A204.1 (cell line): ENCODE results near the gene CD200R1.

ENCODE experiments used
- FAIRE-seq: peaks from 2 replicates; lab custom pipeline; 2012; peaks lifted over from hg19 to GRCh38; lab: Jason Lieb, UNC

Gene CD200R1, protein sequence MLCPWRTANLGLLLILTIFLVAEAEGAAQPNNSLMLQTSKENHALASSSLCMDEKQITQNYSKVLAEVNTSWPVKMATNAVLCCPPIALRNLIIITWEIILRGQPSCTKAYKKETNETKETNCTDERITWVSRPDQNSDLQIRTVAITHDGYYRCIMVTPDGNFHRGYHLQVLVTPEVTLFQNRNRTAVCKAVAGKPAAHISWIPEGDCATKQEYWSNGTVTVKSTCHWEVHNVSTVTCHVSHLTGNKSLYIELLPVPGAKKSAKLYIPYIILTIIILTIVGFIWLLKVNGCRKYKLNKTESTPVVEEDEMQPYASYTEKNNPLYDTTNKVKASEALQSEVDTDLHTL

DNA sequence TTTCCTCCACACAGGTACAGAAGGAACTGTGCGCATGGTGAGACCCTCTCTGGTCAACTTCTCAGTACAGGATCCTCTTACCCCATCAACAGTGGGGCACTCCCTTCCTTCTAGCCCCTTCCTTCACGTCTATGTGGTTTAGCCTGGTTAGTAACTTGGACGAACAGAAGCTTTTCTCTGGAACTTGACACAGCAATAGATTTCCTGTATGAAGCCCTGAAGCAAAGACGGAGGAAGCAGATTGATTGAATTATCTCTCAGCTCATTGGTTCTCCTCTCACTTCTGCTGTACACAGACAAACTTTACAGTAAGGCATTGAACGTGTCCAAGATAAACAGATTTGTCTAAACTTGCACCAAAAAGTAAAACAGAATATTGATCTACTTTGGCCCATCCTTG is at the start of gene CD200R1:
Gene CD200R1 (minus strand): TSS at position 210 of the 400 bp plus-strand sequence. CDS start 246 bp downstream, outside the sequence.
- FAIRE-seq, result no peak

DNA sequence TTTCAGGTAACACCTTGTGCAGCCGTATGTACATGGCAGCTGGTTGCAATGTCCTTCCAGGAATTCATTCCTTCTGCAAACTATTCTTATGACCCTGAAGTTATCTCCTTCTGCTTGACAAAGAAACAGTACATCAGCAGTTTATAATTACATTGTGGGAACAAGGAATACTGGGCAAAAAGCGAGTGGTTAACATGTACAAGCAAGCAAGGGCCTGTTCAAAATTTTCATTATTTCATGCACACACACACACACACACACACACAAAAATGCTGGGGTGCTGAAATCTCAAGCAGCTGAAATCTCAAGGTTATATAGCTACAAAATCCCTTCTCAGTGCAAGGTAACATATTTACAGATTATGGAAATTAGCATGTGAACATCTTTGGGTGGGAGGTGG is 46.6 kb upstream of the CD200R1 start:
- FAIRE-seq, result no peak

DNA sequence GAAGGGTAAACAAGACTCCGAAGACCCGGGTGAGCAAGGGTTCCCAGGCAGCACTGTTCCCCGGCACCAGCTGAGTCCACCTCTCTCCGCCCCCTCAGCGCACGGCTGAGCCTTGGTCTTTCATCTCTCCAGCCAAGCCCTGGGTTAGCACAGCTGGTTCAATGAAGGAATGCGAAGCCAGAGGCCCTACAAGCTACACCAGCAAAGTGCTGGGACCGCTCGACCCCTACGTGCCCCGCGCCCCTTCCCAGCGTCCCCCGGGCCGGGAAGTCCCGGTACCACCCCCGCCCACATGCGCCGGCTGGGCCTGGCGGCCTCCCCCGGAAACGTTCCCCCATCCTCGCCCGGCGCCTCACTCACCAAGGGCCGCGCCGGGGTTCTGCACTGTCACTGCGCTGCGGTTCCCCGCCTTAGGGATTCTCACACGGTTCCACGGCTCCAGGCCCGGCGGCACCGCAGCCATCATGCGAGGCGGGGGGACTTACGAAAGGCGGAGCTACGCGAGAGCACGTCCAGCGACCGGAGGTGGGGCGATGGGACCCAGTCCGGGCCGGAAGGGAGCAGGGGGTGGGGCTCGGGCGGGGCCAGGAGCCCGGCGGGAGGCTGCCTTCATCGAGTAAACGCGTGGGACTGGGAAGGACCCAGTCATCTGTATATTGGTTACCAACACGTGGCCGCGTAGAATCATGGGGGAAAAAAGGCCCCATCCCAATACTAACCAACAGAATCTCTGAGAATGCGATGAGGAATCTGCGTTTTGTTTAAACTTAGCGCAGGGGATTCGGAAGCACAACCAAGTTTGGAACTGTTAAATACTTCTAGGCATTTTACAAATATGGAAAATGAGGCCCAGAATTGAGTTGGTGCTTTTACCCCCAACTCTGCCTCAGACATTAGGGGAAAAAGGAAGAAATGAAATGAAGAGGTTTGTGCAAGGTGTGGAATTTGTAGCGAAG is 44.6 kb upstream of the CD200R1 start:
- peak; percentile 21 for FAIRE-seq

DNA sequence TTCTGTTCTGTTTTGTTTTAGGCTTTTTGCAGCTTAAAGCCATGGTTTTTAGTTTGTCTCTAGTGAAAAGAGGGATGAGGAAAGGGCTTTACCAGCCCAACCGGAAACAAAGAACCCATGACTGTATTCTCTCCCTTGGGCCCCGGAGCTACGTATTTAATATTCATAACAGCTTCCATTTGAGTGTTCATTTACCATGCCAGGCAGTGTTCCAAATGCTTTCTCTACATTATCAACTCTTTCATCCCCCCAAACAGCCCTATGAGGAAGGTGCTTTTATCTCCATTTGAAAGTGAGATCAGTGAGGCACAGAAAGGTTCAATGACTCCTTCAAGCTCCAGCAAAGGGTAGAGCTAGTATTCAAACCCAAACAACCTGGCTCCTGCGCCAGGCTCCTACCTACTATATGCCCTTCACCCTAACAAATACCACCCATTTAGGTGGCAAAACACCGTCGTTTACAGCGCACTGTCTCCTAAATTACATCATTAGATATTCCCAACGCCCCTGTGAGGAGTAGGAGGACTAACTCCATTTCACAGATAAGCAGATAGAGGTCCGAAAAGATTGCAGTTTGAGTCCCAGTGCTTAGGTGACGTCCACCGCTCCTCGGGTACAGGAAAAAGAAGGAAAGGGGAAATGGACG is 43.8 kb upstream of the CD200R1 start:
- FAIRE-seq, result no peak

DNA sequence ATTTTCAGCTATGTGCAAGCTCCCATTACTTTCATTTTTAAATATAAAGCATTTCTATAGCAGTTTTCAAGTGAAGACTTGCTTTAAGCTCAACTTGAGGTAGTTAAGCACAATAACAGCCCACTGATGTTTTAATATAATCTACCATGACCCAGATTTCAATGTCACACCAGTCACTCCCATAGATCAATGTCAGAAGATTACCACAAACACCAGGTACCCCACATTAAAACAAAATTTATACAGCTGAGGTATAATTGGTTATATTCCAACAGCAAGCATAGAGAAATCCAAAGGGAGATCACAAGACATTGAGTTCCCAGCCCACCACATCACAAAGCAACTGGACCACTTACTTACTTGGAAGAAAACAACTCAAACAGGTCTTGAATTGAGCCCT is 38.7 kb upstream of the CD200R1 start:
- no peak for FAIRE-seq

DNA sequence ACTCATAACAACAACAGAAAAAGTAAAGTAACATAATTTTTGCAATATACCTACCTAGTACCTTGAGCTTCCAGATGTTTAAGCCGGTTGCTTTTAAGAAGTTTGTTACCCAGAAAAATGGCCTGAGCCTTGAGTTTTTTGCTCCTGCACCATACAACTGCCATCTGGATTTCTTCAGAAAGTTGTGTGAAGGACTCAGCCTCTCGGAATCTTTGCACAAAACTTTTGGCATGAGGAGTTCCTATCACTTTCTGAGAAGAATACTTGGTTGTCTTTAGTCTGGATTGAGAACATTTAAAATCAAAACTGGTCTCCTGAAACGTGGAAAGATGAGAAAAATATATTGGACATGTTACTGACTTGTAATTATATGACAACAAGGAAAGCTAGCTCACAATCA is 33.2 kb upstream of the CD200R1 start:
- FAIRE-seq, result no peak

DNA sequence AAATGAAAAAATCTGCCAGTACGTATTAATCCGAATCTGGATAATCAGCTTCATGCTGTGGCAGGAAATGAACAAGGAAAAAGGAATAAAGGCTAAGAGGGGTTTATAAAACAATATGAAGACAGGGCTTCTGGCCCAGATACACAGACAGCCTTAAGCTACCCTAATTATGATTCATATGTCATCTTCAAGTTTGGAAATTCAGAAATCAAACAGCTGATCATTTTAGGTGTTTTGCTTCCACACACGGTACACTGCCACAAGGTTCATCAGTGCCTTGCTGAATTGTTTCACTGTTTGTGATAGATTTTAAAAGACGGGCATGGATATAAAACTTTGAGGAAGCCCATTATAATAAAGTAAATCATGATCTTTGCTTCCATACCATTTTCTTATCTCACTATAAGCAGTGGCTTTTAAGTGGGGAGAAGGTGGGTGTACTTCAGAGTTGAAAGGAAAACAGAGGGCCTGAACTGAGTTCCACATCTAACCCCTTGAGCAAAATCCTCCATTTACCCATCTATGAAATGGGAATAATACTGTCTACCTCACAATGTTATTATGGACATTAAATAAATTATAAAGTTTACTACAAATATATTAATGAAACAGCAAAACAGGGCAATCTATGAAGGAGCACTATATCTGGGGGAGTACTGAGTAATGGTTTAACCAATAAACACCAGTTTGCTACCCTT is 31.6 kb upstream of the CD200R1 start:
- no peak for FAIRE-seq

DNA sequence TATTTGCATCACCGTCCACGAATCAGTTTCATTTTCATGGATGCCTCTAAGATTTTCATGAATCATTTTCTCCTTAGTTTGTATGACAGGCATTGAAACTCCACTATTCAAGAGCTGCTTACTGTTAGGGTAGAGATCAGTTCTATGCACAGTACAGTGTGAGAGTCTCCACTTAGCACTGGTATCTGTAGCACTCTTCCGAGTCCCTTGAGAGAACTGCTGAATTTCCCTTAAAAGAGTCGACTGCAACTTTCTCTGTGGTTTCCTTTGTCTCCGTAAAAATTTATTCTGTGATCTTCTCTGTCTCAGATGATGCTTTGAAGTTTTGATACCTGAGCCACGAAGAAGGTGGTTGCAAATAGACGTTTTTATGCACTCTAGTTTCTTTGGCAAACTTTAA is 30.7 kb upstream of the CD200R1 start:
- no peak for FAIRE-seq

DNA sequence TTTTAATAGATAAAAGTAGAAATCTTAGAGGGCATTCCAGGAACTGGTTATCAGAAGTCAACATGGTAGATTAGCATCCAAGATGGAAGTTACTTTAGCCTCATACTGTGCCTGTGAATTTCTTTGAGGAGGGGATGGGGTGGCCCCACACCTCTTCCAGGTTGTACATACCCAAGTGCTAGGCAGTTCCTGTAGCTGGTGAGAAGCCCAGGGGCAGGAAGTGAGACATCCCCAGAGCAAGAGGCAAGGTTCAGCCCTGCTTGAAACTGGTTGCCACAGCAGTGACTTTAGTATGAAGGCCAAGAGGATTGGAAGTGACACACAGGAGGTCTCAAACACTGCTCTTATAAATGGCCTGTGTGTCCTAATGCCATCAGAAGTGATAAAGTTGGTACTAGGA is 27.8 kb upstream of the CD200R1 start:
- FAIRE-seq, result no peak

DNA sequence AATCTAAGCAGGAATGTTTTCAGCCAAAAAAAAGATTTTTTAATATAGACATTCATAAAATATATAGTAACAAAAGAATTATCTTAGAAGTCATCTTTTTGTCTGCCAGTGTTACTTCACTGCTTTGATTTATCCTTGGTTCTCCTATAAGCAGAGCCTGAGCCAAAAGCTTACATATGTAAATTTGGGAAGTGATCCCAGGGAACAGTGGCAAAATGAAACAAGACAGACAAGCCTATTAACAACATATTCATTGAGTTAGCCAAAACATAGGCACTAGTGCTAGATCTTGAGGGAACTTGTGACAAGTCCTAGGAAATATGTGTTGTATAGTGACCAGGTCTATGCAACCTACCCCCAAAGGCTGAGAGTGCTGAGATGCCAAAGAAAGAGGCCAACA is 27.1 kb upstream of the CD200R1 start:
- no peak for FAIRE-seq

DNA sequence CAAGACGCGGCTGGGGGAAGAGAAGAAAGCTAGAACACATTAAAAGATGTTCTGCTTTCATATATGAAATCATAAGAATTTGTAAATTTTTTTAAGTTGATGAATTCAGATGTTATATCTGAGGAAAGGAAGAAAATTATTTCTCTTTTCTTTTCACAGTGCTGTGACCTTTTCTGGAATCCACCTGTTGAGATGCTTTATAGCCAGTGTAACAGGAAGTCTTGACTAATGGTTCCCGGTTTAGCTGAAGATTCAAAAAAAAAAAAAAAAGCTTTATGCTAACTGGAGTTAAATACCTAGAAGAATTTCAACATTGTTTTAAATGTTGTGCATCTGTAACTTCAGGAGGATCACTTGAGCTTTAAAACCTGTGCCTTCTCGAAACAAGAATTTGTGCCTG is 25.8 kb upstream of the CD200R1 start:
- FAIRE-seq, result no peak

DNA sequence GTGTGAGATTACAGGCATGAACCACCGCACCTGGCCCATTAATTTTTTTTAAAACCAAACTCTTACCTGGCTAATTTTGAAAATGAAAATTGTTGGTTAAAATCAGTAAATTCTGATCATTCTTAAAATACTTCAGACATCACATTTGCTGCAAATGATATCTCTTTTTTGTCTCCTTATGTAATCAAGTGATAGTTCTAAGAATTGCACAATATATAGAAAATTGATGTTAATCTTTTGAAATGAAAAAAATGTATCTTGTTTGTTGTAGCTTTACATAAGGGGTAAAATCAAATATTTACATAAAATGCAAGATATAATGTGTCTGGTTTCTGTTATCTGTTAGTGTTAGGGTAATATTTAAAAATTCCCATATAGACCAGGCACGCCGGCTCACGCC is 20.9 kb upstream of the CD200R1 start:
- FAIRE-seq, result no peak

DNA sequence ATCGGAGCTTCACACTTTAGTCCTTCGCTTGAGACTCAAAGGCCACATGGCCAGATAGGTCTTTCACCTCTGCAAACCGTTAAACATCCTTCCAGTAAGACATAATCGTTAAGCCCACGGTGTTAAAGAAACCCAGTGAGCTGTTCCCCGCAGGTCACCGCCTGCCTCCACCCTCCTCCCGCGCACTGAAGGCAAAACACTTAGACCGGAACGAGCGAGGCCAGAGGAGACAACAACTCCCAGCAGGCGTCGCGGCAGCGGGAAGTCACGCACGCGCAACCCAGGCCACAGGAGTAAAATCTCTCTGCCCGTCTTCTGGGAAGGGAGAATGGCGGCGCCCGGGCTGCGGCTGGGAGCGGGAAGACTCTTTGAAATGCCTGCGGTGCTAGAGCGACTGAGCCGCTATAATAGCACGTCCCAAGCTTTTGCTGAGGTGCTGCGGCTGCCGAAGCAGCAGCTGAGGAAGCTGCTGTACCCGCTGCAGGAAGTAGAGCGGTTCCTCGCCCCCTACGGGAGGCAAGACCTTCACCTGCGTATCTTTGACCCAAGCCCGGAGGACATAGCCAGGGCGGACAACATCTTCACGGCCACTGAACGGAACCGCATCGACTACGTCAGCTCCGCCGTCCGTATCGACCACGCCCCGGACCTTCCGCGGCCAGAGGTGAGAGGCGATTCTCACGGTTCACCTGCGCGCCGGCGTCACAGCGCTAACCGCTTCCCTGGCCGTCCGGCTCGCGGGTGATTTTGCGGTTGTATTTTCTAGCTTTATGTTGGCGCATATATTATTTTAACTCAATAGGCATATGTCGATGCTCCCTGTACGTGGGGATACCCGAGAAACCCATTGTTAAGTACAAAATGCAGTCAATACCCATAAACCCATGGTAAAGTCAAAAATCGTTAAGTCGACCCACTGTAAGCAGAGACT is 16.0 kb upstream of the CD200R1 start, which contains the start of gene GTPBP8:
Gene GTPBP8 (plus strand): TSS at position 313 of the 931 bp plus-strand sequence. CDS start 16 bp downstream, at position 329.
- FAIRE-seq, result no peak

DNA sequence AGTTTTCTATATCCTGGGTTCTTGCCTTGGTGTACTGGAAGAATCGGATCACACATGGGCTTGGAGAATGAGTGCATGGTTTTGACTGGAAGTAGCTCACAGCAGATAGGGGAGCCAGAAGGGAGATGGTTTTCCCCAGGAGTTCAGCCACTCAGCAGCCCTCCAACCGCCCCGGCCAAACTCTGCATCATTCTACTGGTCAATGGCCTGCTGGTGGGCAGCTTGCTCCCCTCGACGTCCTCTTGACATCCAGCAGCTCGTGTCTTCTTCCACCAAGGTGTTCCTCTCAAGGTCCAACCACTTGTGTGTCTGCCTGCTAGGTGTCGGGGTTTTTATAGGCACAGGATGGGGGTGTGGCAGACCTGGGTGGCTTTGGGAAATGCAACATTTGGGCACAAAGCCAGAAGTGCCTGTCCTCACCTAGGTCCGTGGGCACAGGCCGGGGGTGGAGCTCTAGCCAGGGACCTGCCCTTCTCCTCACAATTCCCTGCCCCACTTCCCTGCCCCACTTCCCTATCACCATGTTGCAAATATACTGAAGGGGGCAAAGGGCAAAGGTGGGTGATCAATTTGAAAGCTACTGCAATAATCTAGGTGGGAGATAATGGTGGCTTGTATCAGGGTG is 12.9 kb upstream of the CD200R1 start:
- FAIRE-seq, result no peak

DNA sequence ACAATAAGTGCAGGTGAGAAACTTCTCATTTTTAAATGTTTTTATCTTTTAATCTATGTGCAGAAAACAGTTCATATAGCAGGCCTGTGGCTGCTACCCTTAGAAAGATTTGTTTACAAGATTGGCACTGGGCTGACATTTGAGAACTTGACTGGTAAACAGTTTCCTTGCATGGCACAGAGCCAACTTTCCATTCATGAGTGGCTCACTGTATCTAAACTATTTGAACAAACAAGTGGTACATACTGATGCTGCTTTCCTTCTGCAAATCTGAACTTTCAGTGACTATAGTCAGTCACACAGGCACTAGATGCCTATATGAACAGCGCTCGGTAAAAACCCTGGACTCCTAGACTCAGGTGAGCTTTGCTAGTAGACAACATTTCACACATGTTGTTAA is 9.6 kb upstream of the CD200R1 start:
- FAIRE-seq, result no peak

DNA sequence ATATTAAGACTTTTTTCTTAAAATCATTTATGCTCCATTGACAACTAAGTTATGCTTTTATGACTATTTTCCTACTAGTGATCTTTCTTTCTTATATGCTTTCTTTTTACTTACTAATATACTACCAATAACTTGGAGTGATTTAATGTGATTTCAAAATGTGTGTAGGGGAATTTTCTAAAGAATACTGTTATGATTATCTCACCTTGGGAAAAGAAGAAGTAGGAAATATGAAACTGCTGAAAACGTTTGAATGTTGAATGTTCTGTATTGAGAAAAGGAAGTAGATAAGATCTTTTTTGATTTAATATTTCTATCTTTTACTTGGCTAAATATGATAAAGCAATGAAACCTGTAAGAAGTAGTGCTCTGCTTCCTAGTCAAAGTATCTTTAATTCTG is 7.8 kb upstream of the CD200R1 start:
- FAIRE-seq, result no peak

DNA sequence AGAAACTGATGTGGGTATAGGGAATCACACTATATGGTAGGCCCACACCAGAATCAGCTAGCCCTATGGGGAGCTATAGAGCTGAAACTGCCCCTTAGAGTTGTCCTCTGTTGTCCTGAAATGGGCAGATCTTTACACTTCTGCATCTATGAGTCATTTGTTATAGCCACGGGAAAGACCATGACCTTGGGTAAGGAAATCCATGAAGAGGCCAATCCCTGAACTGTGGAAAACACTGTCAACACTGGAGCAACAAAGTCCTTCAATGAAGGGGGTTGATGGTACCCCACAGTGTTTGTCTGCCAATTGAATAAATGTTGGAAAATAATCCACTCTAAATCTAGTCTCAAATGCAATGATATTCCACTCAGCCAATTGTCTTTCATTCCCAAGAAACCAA is 5.2 kb upstream of the CD200R1 start:
- no peak for FAIRE-seq

DNA sequence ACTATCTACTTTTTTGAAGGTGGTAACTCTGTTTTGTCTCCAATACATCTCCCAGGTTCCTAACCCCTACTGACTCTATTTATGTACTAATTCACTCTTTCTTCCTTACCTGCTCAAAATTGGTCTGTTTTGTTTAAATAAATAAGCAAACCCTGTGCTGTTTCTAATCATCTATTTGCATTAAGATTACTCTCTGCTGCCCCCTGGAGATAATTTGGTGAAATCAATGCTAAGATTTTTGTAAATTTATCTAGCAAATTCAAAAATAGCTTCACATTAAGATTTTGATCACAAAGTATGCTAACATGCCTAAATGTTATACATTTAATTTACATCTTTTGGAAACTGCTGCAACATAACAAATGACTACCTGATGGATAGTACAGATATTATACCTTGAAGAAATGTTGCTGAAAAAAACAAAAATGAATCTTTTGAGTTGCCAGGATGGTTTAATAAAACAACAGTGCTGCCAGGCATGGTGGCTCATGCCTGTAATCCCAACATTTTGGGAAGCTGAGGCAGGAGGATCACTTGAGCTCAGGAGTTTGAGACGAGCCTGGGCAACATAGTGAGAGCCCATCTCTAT is 4.4 kb upstream of the CD200R1 start:
- FAIRE-seq, result peak; percentile 88

DNA sequence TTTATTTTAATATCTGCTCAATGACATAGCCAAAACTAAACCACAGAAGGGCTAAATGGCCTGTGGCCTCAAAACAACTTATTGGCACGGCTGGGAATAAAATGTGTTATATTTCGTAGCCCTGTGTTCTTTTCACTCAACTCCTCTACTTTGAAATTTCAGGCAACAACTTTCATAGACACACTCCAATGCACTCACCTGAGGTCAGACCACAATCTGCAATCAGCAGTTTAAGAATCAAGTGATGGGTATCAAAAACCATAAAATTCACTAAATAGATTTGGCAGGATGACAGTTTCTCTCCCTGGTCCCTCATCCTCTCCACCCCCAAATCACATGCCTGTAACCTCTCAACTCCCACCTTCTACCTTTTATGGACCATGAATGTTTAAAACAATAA is 2.0 kb upstream of the CD200R1 start:
- FAIRE-seq, result no peak

DNA sequence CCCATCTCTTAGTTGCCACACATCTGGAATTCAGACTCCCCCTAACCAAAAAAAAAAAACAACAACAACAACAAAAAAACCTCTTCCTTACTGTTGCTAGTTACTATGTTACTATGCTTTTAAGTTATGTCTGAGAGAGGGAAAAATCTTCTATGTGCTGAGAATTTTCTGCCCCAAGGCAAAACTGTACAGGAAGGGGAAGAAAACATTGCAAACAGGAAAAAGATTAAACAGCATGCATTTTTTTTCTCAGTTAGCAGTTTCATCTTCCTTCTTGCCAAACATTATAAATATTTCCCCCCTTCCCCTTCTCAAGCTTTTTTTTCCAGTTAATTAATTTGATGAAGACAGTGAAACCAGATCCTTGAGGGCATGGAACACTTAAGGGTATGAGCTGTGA is 1.1 kb upstream of the CD200R1 start:
- FAIRE-seq, result no peak
